Heart left ventricle (tissue), 16 donors: ENCODE data around the gene PTPRE. TPM values are rescaled to one million over a fixed set of nuclear protein-coding genes. Genes with fewer than 3 reads are reported as not detected.

Source experiments
- ATAC-seq, 4 donors: fragments of 200-7000 bp; cut with Tn5 transposase; one replicate each; pipeline ENCODE4 v1.9.1; 2020 to 2022; ENCODE audit warnings: moderate library complexity in 4 of 4, mild to moderate bottlenecking in 3 of 4, moderate number of reproducible peaks in 1 of 4
- DNase-seq, 5 donors: peaks; one replicate each; pipeline ENCODE4 v3.0.0-alpha.2; 2020
- H3K27ac ChIP-seq, 12 donors: fragments of 200-600 bp; sonication (generic) in 4 of 12; one replicate each; pipeline versions ENCODE4 v1.5.0 to v1.8.0; 2016 to 2022; ENCODE audit warnings: mild to moderate bottlenecking in 2 of 12
- H3K27me3 ChIP-seq, 9 donors: fragments of 200-600 bp; sonication (generic) in 2 of 9; one replicate each; pipeline versions ENCODE4 v1.5.1 to v1.8.0; 2016 to 2022; ENCODE audit warnings: mild to moderate bottlenecking in 3 of 9
- H3K36me3 ChIP-seq, 9 donors: fragments of 200-600 bp; sonication (generic) in 2 of 9; one replicate each; pipeline versions ENCODE4 v1.5.0 to v1.8.0; 2018 to 2022; ENCODE audit warnings: mild to moderate bottlenecking in 2 of 9
- H3K4me1 ChIP-seq, 12 donors: fragments of 200-600 bp; sonication (generic) in 4 of 12; one replicate each; pipeline versions ENCODE4 v1.5.0 to v1.8.0; 2016 to 2022; ENCODE audit warnings: mild to moderate bottlenecking in 3 of 12
- H3K4me3 ChIP-seq, 12 donors: fragments of 200-600 bp; sonication (generic) in 4 of 12; one replicate each; pipeline versions ENCODE4 v1.5.0 to v1.8.0; 2017 to 2022; ENCODE audit warnings: mild to moderate bottlenecking in 9 of 12, moderate library complexity in 4 of 12
- H3K9me3 ChIP-seq, 12 donors: fragments of 200-600 bp; sonication (generic) in 4 of 12; one replicate each; pipeline versions ENCODE4 v1.5.0 to v1.8.0; 2016 to 2022; ENCODE audit warnings: mild to moderate bottlenecking in 1 of 12
- CTCF ChIP-seq, 12 donors: fragments of 200-600 bp; sonication (generic) in 4 of 12; IDR thresholded peaks; one replicate each; pipeline versions ENCODE4 v1.5.0 to v1.8.0; 2018 to 2022; ENCODE audit warnings: antibody characterized with exemption in 12 of 12, mild to moderate bottlenecking in 5 of 12
- POLR2A ChIP-seq, 2 donors: fragments of 450-650 bp; IDR thresholded peaks; one replicate each; pipeline ENCODE4 v1.6.1; 2017; ENCODE audit warnings: antibody characterized with exemption in 2 of 2, mild to moderate bottlenecking in 2 of 2, moderate library complexity in 2 of 2
- WGBS, 4 donors: extraction: QIAGEN DNeasy Blood & Tissue Kit in 2 of 4; methylation state at CpG; one replicate each; pipeline versions ENCODE4 v1.1.5 to v1.1.7; 2013 to 2018; 5-methylcytosine and 5-hydroxymethylcytosine counted together
- intact Hi-C, 10 donors: fragments of 100-400 bp; cut with DNase I; formaldehyde crosslinking; loops; one replicate each; pipeline versions ENCODE4 v1.11.1 to v1.14.2; 2022
- long read RNA-seq, 3 donors: library from polyadenylated mRNA; unstranded; transcript quantifications; one replicate each; pipeline ENCODE4 v2.0.0, GENCODE V29; 2020 to 2021
- polyA plus RNA-seq, 2 donors: library from polyadenylated mRNA; stranded (reverse); fragments of 200-250 nt; gene quantifications; one replicate each; pipeline ENCODE4 v1.2.3, GENCODE V29; 2013
- total RNA-seq, 9 donors: library from RNA; depleted of rRNA in 2 of 9; stranded (reverse); fragments of >200 nt in 2 of 9; fragmentation: NEBNext Ultra II Directional in 3 of 9; extraction: Animal tissue kit (Norgen Biotek cat#: 25700) in 3 of 9; gene quantifications; one replicate each; pipeline versions ENCODE4 v1.1.0 to v1.2.4, GENCODE V29; 2016 to 2023
- donor health status: ischemic (EF 13 %, LVEDD 7.1; RV severe dilation, severe dysfunction).
- donor health status: healthy with polysubstance abuse.
- donor health status: DM: no; HTN: yes; CAD: no.
- donor health status: DM: no; HTN: no; CAD: no.
- donor health status: ischemic (EF 25% LVEDD 6.9; RV normal size, moderate dysfunction).
- donor health status: ischemic (EF 25% LVEDD 5.7; RV mildly dilated, moderate dysfunction).
- donor health status: healthy.
- donor health status: DM: yes; HTN: yes; CAD: no.
- donor health status: ischemic (EF 35%, LVEDD 5.7; RV mildly dilated, moderate dysfunction).
- donor health status: nonischemic (EF 11% LVEDD 7.7; RV severe dilation, severe dysfunction).
- donor health status: DM: yes; HTN: yes; CAD: no.
- donor health status: PGD.
- donor health status: ischemic (EF 29% LVEDD 5.4; RV normal size, mild dysfunction).
- donor health status: nonischemic (EF 23%, LVEDD 6.1; RV moderate dilation, normal function).

PTPRE gene
- 10 to 100 TPM; 13.9 to 55.0 (median 26.8) TPM for total RNA-seq
- polyA plus RNA-seq = 10 to 100 TPM in 1 of 2 donors, 1 to 10 TPM in 1; 6.9 to 18.4 TPM
- long read RNA-seq, donor 1, full-length matches to known transcripts = 3 of 29 reads
- long read RNA-seq, donor 1, partial matches to known transcripts = 10 of 29 reads
- long read RNA-seq, donor 1, other reads (novel, unspliced or antisense) = 16 of 29 reads
- long read RNA-seq, donor 2, partial matches to known transcripts = 6 of 20 reads
- long read RNA-seq, donor 2, other reads (novel, unspliced or antisense) = 14 of 20 reads
- long read RNA-seq, donor 3, full-length matches to known transcripts = 8 of 46 reads
- long read RNA-seq, donor 3, partial matches to known transcripts = 11 of 46 reads
- long read RNA-seq, donor 3, other reads (novel, unspliced or antisense) = 27 of 46 reads

DNA sequence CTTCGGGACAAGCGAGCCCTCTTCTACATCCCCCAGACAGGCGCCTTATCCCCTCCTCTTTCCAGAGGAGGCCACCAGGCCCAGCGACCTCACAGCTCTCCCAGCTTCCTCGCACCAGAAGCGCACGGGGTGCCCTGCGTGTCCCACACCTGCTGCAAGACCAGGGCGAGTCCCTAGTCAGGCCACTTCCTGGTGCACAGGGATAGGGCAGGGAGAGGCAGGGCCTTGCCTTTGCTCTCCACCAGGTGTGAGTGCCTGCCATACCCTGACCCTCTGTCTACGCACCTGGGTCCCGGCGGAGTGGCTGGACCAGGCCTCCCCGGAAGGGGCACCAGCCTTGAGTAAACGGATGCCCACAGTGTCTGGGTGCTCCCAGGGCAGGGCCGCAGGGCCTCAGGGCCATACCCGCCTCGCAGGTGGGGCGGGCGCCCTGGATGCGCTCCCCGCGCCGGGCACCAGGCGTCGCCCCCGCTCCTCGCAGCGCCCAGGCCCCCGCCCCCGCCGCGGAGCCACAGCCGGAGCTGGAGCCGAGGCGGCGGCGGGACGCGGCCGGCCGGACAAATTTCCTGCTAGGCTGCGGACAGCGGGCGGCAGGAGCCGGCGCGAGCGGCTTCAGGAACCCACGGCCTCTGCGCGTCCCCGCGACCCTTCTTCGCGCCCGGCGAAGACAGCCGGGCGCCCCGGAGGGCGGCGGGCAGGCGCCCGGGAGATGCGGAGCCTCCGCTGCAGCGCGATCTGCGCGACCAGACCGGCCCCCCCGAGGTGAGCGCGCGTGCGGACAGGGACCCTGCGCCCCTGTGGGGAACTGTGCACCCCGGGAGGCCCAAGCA lies at the start of gene PTPRE:
Gene PTPRE (plus strand): TSS at position 556 of the 830 bp plus-strand sequence. CDS start 133,779 bp downstream, outside the sequence.
- no peaks in the 10 kb centered on the region for H3K27me3 ChIP-seq
- ATAC-seq (peak; percentile 53 to 90 (median 79)), DNase-seq (peak; percentile 83 to 91 (median 84))
- 7 to 27% (median 9%) methylated on average over 19 to 78 of the region's 78 CpGs for WGBS, 4 donors
- TF ChIP-seq CTCF (IDR thresholded peaks at IDR 0.05) (peak; percentile 55 to 96 (median 84)), POLR2A (IDR thresholded peaks at IDR 0.05) (no peak)
- intact Hi-C loops = loop anchor here (1.0 to 10.0 kb wide), 10 partner anchors 104 to 248 kb away; no protein-coding TSS in a partner anchor
- H3K4me3 ChIP-seq = peak within 1 kb of the TSS; percentile 58 to 92 (median 76)
- peak within 1 kb of the TSS; percentile 85 to 98 (median 91) for H3K27ac ChIP-seq
- H3K9me3 ChIP-seq = no peaks in the 10 kb centered on the region
- H3K4me1 ChIP-seq = peaks cover 0 to 47% (median 29%) of the 10 kb centered on the region in 12 donors
- no peaks in the 10 kb centered on the region for H3K36me3 ChIP-seq

DNA sequence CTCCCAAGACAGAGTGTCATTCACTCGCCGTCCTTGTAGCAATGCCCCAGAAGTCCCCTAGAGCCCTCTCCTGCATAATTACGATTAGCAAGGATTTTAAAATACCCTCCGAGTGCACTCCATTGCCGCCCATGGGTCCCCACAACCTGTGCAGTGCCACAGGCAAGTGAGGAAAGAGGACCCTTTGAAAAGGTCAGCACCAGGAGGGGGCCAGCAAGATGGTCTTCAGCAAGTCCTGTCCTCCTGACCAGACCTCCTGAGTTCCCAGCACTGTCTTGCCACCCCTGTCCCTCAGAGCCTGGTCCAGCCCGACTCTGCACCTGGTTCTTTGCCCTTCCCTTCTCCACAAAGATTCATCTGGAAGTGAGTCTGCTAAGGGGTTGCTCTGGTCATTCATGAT lies 46.3 kb upstream of the PTPRE start:
- TF ChIP-seq CTCF (IDR thresholded peaks at IDR 0.05) (no peak), POLR2A (IDR thresholded peaks at IDR 0.05) (no peak)
- no peak for DNase-seq
- ATAC-seq = no peak
- Histone ChIP-seq H3K4me1 (no peaks in the 10 kb centered on the region), H3K9me3 (peaks cover 0 to 17% (median 0%) of the 10 kb centered on the region in 12 donors), H3K4me3 (no peak overlapping the region), H3K27me3 (no peaks in the 10 kb centered on the region), H3K36me3 (no peaks in the 10 kb centered on the region), H3K27ac (no peak overlapping the region)
- 88 to 94% (median 91%) methylated on average over 4 to 6 of the region's 6 CpGs for WGBS, 4 donors
- intact Hi-C loops = no loop called here

- intact Hi-C loops = no loop called here
- H3K9me3 ChIP-seq = peaks cover 0 to 17% (median 0%) of the 10 kb centered on the region in 12 donors
- no peak for TF ChIP-seq POLR2A (IDR thresholded peaks at IDR 0.05)
- TF ChIP-seq CTCF (IDR thresholded peaks at IDR 0.05) = no peak
- H3K27me3 ChIP-seq = peaks cover 0 to 5% (median 0%) of the 10 kb centered on the region in 9 donors
- H3K36me3 ChIP-seq = no peaks in the 10 kb centered on the region
- WGBS, 4 donors = 92 to 98% (median 94%) methylated on average over 6 of the region's 6 CpGs
- no peak for ATAC-seq
- H3K4me3 ChIP-seq = no peak overlapping the region
- DNase-seq = no peak
- no peaks in the 10 kb centered on the region for H3K4me1 ChIP-seq
- no peak overlapping the region for H3K27ac ChIP-seq
Observed at GRCh38 chr10:127863231-127863825, 43.6 kb upstream of the PTPRE start.
